Measurements from ENCODE around the gene RIMKLB. TPM values are rescaled to one million over a fixed set of nuclear protein-coding genes. Genes with fewer than 3 reads are reported as not detected.
A peak's percentile ranks its signal among the peaks of the same experiment; 100 is the strongest.
"Not testable (repeated sequence)": the region's sequence is repeated elsewhere in the genome, so short reads cannot be mapped to it uniquely, and the experiment has no call there.

Gene RIMKLB
- total RNA-seq, 2 donors from 2014 or later, result 2.5 to 3.1 TPM

GRCh38 chr12:8762701-8763100 is 64.9 kb downstream of the RIMKLB start:
- DNase-seq; H3K27ac Mint-ChIP-seq; H3K4me3 Mint-ChIP-seq; H3K36me3 Mint-ChIP-seq (ENCODE audit: insufficient read depth in 2 of 2); ATAC-seq (replicated peaks in 1 of 2); H3K9me3 Mint-ChIP-seq; H3K4me1 Mint-ChIP-seq (ENCODE audit: low read depth); H3K27me3 Mint-ChIP-seq (ENCODE audit: low read depth): not testable (repeated sequence)

DNA sequence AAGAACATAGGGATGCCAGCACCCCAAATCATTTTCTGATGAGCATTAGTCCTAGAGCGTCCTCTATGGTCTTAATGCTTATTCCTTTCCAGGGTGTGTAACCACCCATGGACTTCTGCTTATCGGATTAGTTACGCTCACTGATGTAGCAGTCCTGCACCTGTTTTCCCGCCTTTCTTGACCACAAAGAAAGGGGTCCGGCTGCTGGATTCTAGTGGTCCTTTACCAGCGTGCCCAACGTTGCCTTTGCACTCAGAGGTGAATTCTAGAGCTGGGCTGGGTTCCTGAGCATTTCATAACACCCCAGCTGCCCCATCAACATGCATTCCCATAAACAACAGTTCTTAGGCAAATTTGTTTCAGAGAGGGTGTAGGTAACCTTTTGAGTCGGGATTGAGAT is 68.3 kb downstream of the RIMKLB start:
- H3K27ac Mint-ChIP-seq; DNase-seq; ATAC-seq (replicated peaks in 1 of 2); H3K4me3 Mint-ChIP-seq; H3K9me3 Mint-ChIP-seq; H3K27me3 Mint-ChIP-seq (ENCODE audit: low read depth); H3K4me1 Mint-ChIP-seq (ENCODE audit: low read depth); H3K36me3 Mint-ChIP-seq (ENCODE audit: insufficient read depth in 2 of 2): not testable (repeated sequence)

GRCh38 chr12:8770499-8770898 is 72.7 kb downstream of the RIMKLB start:
- no peak overlapping the region for H3K4me3 Mint-ChIP-seq
- peaks cover 0 to 3% of the 10 kb centered on the region in 2 donors for H3K9me3 Mint-ChIP-seq
- H3K27me3 Mint-ChIP-seq (ENCODE audit: low read depth), result no peaks in the 10 kb centered on the region
- no peak for ATAC-seq (replicated peaks in 1 of 2)
- H3K4me1 Mint-ChIP-seq (ENCODE audit: low read depth), result peaks cover 4% of the 10 kb centered on the region
- no peak overlapping the region for H3K27ac Mint-ChIP-seq
- peaks cover 0 to 3% of the 10 kb centered on the region in 2 donors for H3K36me3 Mint-ChIP-seq (ENCODE audit: insufficient read depth in 2 of 2)
- DNase-seq, result no peak

DNA sequence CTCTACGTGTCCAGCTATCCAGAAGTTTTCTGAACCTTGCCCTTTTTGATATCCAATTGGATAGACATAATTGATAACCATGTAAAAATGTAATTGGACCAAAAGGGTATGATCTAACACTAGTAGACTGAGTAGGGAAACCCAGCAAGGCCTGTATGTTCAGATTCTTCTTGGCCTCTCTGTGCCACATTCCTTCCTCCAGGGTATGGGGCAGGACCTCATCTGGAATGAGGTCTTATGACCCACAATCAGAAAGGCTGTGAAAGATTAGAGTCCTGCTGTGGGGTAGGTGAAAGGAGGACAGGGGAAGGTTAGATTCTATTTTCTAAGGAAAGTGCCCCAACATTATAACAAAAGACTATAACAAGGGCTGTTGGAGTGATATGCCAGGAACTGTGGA is 73.3 kb downstream of the RIMKLB start:
- H3K36me3 Mint-ChIP-seq (ENCODE audit: insufficient read depth in 2 of 2), result peaks cover 0 to 3% of the 10 kb centered on the region in 2 donors
- peaks cover 4% of the 10 kb centered on the region for H3K4me1 Mint-ChIP-seq (ENCODE audit: low read depth)
- H3K4me3 Mint-ChIP-seq, result no peak overlapping the region
- H3K9me3 Mint-ChIP-seq, result peaks cover 0 to 3% of the 10 kb centered on the region in 2 donors
- no peak overlapping the region for H3K27ac Mint-ChIP-seq
- DNase-seq (no peak), ATAC-seq (replicated peaks in 1 of 2) (no peak)
- H3K27me3 Mint-ChIP-seq (ENCODE audit: low read depth), result no peaks in the 10 kb centered on the region

DNA sequence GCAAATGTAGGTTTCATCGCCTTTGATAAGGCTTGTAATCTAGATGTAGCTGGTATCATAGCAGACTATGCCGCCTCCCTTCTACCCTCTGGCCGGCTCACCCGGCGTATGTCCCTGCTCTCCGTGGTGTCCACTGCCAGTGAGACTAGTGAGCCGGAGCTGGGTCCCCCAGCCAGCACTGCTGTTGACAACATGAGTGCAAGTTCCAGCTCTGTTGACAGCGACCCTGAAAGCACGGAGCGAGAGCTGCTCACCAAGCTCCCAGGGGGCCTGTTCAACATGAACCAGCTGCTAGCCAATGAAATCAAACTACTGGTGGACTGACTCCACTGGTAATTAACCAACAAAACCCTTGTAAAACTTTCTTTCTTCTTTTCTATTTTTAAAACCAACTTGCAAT is 75.7 kb downstream of the RIMKLB start:
- ATAC-seq (replicated peaks in 1 of 2) (no peak), DNase-seq (no peak)
- Mint-ChIP-seq H3K9me3 (no peaks in the 10 kb centered on the region), H3K4me1 (ENCODE audit: low read depth) (no peaks in the 10 kb centered on the region), H3K4me3 (no peak overlapping the region), H3K36me3 (ENCODE audit: insufficient read depth in 2 of 2) (no peaks in the 10 kb centered on the region), H3K27ac (no peak overlapping the region), H3K27me3 (ENCODE audit: low read depth) (no peaks in the 10 kb centered on the region)

GRCh38 chr12:8779281-8779680 is 81.5 kb downstream of the RIMKLB start:
- no peaks in the 10 kb centered on the region for H3K4me1 Mint-ChIP-seq (ENCODE audit: low read depth)
- H3K4me3 Mint-ChIP-seq, result no peak overlapping the region
- H3K27ac Mint-ChIP-seq, result no peak overlapping the region
- H3K9me3 Mint-ChIP-seq, result no peaks in the 10 kb centered on the region
- no peaks in the 10 kb centered on the region for H3K27me3 Mint-ChIP-seq (ENCODE audit: low read depth)
- DNase-seq, result no peak
- H3K36me3 Mint-ChIP-seq (ENCODE audit: insufficient read depth in 2 of 2), result no peaks in the 10 kb centered on the region
- ATAC-seq (replicated peaks in 1 of 2), result no peak

- DNase-seq, result no peak
- no peak for ATAC-seq (replicated peaks in 1 of 2)
- H3K27ac Mint-ChIP-seq, result no peak overlapping the region
- no peaks in the 10 kb centered on the region for H3K36me3 Mint-ChIP-seq (ENCODE audit: insufficient read depth in 2 of 2)
- no peaks in the 10 kb centered on the region for H3K4me1 Mint-ChIP-seq (ENCODE audit: low read depth)
- no peaks in the 10 kb centered on the region for H3K27me3 Mint-ChIP-seq (ENCODE audit: low read depth)
- H3K4me3 Mint-ChIP-seq, result no peak overlapping the region
- no peaks in the 10 kb centered on the region for H3K9me3 Mint-ChIP-seq
Observed at GRCh38 chr12:8779862-8780261, 82.1 kb downstream of the RIMKLB start.

DNA sequence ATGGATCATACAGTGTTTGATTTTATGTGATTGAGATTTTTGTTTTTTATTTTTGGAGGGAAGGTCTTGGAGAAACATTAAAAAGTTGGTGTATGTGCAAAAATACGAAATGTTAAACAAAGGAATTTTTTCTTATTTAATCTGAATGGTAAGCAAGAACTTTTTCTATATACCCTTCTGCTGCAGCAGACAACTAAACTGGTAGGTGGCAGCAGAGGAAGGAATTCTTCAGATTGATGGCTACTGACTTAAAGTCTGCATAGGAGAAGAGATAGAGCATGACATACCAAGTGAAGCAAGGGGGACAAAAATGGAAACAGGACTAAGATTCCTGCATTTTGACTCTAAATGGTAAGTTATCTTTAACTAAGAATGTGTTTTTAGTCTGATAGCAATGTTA is 82.6 kb downstream of the RIMKLB start:
- no peaks in the 10 kb centered on the region for H3K36me3 Mint-ChIP-seq (ENCODE audit: insufficient read depth in 2 of 2)
- DNase-seq, result no peak
- no peak overlapping the region for H3K4me3 Mint-ChIP-seq
- no peaks in the 10 kb centered on the region for H3K27me3 Mint-ChIP-seq (ENCODE audit: low read depth)
- no peaks in the 10 kb centered on the region for H3K4me1 Mint-ChIP-seq (ENCODE audit: low read depth)
- H3K9me3 Mint-ChIP-seq, result no peaks in the 10 kb centered on the region
- H3K27ac Mint-ChIP-seq, result no peak overlapping the region
- no peak for ATAC-seq (replicated peaks in 1 of 2)

- ATAC-seq (replicated peaks in 1 of 2) (no peak), DNase-seq (no peak)
- no peak overlapping the region for H3K4me3 Mint-ChIP-seq
- no peaks in the 10 kb centered on the region for H3K36me3 Mint-ChIP-seq (ENCODE audit: insufficient read depth in 2 of 2)
- no peaks in the 10 kb centered on the region for H3K27me3 Mint-ChIP-seq (ENCODE audit: low read depth)
- H3K4me1 Mint-ChIP-seq (ENCODE audit: low read depth), result no peaks in the 10 kb centered on the region
- no peaks in the 10 kb centered on the region for H3K9me3 Mint-ChIP-seq
- no peak overlapping the region for H3K27ac Mint-ChIP-seq
Observed at GRCh38 chr12:8781381-8782127, 83.8 kb downstream of the RIMKLB start.

DNA sequence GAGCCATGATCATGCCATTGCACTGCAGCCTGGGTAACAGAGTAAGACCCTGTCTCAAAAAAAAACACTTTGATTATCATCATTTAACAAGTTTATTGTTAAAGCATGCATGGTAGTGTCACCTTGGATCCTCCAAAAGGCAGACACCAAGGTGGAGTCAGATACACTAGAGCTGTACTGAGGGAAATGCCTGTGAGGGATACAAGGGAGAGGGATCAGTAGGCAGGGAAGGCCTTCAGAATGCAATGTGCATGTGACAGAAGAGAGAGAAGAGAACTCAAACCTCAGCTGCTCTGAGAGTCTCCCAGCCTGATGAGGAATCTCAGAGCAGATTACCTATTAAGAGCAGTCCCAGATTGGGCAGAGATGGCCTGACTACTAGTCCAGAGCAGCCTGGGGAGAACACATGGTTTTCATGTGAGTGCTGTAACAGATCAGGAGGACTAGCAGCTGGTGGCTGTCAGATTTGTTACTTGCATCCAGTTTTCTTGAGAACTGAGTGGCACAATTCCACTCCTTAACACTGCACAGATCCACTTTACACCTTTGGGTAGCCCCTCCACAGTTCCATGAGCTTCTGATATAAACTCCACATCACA is 86.6 kb downstream of the RIMKLB start:
- Mint-ChIP-seq H3K4me1 (ENCODE audit: low read depth) (no peaks in the 10 kb centered on the region), H3K27me3 (ENCODE audit: low read depth) (no peaks in the 10 kb centered on the region), H3K4me3 (no peak overlapping the region), H3K27ac (no peak overlapping the region), H3K36me3 (ENCODE audit: insufficient read depth in 2 of 2) (no peaks in the 10 kb centered on the region), H3K9me3 (no peaks in the 10 kb centered on the region)
- DNase-seq (no peak), ATAC-seq (replicated peaks in 1 of 2) (no peak)

DNA sequence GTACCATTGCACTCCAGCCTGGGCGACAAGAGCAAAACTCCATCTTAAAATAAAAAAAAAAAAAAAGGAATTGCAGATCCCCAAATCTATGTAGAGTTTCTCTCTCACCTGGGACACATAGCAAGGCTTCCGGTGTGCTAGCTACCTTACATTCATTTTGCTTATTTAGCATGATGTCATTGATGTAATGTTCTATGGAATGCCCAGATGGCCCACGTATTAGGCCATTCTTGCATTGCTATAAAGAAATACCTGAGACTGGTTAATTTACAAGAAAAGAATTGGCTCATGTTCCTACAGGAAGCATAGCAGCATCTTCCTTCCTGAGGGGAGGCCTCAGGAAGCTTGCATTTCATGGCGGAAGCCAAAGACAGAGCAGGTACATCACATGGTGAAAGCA is 87.7 kb downstream of the RIMKLB start:
- no peak overlapping the region for H3K4me3 Mint-ChIP-seq
- no peaks in the 10 kb centered on the region for H3K9me3 Mint-ChIP-seq
- no peaks in the 10 kb centered on the region for H3K36me3 Mint-ChIP-seq (ENCODE audit: insufficient read depth in 2 of 2)
- H3K4me1 Mint-ChIP-seq (ENCODE audit: low read depth), result no peaks in the 10 kb centered on the region
- no peaks in the 10 kb centered on the region for H3K27me3 Mint-ChIP-seq (ENCODE audit: low read depth)
- ATAC-seq (replicated peaks in 1 of 2) (no peak), DNase-seq (no peak)
- no peak overlapping the region for H3K27ac Mint-ChIP-seq

DNA sequence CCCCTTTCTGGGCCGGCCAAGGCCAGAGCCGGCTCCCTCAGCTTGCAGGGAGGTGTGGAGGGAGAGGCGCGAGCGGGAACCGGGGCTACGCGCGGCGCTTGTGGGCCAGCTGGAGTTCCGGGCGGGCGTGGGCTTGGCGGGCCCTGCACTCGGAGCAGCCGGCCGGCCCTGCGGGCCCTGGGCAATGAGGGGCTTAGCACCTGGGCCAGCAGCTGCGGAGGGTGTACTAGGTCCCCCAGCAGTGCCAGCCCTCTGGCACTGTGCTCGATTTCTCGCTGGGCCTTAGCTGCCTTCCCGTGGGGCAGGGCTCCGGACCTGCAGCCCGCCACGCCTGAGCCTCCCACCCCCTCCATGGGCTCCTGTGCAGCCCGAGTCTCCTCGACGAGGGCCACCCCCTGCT is 89.4 kb downstream of the RIMKLB start:
- not testable (repeated sequence) for H3K4me1 Mint-ChIP-seq (ENCODE audit: low read depth); H3K27ac Mint-ChIP-seq; ATAC-seq (replicated peaks in 1 of 2); H3K9me3 Mint-ChIP-seq; H3K27me3 Mint-ChIP-seq (ENCODE audit: low read depth); H3K4me3 Mint-ChIP-seq; DNase-seq; H3K36me3 Mint-ChIP-seq (ENCODE audit: insufficient read depth in 2 of 2)

DNA sequence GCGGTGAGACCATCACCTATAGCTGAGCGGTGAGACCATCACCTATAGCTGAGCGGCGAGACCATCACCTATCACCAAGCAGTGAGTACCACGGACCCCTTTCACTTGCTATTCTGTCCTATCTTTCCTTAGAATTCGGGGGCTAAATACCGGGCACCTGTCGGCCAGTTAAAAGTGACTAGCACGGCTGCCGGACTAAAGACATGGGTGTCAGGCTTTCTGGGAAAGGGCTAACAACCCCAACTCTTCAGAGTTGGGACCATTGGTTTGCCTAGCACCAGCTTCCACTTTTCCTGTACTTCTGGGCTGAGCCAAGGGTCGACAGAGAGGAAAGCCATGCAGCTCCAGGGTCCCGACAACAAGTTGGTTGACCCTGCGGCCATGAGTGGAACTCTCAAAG is 90.9 kb downstream of the RIMKLB start:
- DNase-seq; H3K36me3 Mint-ChIP-seq (ENCODE audit: insufficient read depth in 2 of 2); H3K4me1 Mint-ChIP-seq (ENCODE audit: low read depth); H3K9me3 Mint-ChIP-seq; H3K27ac Mint-ChIP-seq; ATAC-seq (replicated peaks in 1 of 2); H3K27me3 Mint-ChIP-seq (ENCODE audit: low read depth): not testable (repeated sequence)
- peak overlapping the region; percentile 63 to 75 for H3K4me3 Mint-ChIP-seq
